ENCODE measurements around the gene OLFML3. TPM values are rescaled to one million over a fixed set of nuclear protein-coding genes. Genes with fewer than 3 reads are reported as not detected.
"Not testable (repeated sequence)": the region's sequence is repeated elsewhere in the genome, so short reads cannot be mapped to it uniquely, and the experiment has no call there.

The OLFML3 gene
- total RNA-seq, 1 donor from 2014 or later, result 13.4 TPM

- Histone ChIP-seq H3K27me3 (no peaks in the 10 kb centered on the region), H3K4me2 (no peak overlapping the region), H3K36me3 (no peaks in the 10 kb centered on the region), H4K20me1 (ENCODE audit: low read depth) (no peaks in the 10 kb centered on the region), H3F3A (ENCODE audit: low read depth) (no peaks in the 10 kb centered on the region), H3K79me2 (ENCODE audit: low read depth) (no peaks in the 10 kb centered on the region), H3K4me3 (no peak overlapping the region), H3K4me1 (peaks cover 6% of the 10 kb centered on the region), H2AFZ (replicated peaks) (no peak overlapping the region), H3K27ac (no peak overlapping the region), H3K9ac (no peak overlapping the region), H3K9me3 (ENCODE audit: low read depth) (no peaks in the 10 kb centered on the region)
- peaks cover 12% of the 10 kb centered on the region for H3K4me1 Mint-ChIP-seq
- peaks cover 6% of the 10 kb centered on the region for H3K27me3 Mint-ChIP-seq (ENCODE audit: insufficient read depth, low read depth)
- TF ChIP-seq EZH2 (IDR thresholded peaks at IDR 0.05) (no peak), EZH2phosphoT487 (IDR thresholded peaks at IDR 0.05) (no peak), CTCF (IDR thresholded peaks at IDR 0.05) (no peak)
- no peak for DNase-seq (ENCODE audit: low spot score)
- H3K27ac Mint-ChIP-seq, result no peak overlapping the region
- H3K9me3 Mint-ChIP-seq, result peaks cover 7% of the 10 kb centered on the region
- H3K36me3 Mint-ChIP-seq, result peaks cover 3% of the 10 kb centered on the region
- no peak overlapping the region for H3K4me3 Mint-ChIP-seq
These were observed 35.8 kb downstream of the OLFML3 start for GRCh38 chr1:114015075-114015474.

- H3K27me3 ChIP-seq; H3K36me3 ChIP-seq; H3K9me3 Mint-ChIP-seq; H3K27ac ChIP-seq; H3K4me3 Mint-ChIP-seq; H3K4me2 ChIP-seq; H2AFZ ChIP-seq (replicated peaks); H3K9me3 ChIP-seq (ENCODE audit: low read depth); DNase-seq (ENCODE audit: low spot score); H4K20me1 ChIP-seq (ENCODE audit: low read depth); H3K79me2 ChIP-seq (ENCODE audit: low read depth); H3K4me3 ChIP-seq; H3K9ac ChIP-seq; H3K27ac Mint-ChIP-seq; H3K27me3 Mint-ChIP-seq (ENCODE audit: insufficient read depth, low read depth); H3K36me3 Mint-ChIP-seq: not testable (repeated sequence)
- peaks cover 33% of the 10 kb centered on the region for H3F3A ChIP-seq (ENCODE audit: low read depth)
- H3K4me1 Mint-ChIP-seq, result peaks cover 41% of the 10 kb centered on the region
- peaks cover 36% of the 10 kb centered on the region for H3K4me1 ChIP-seq
These were observed 40.5 kb downstream of the OLFML3 start for GRCh38 chr1:114019724-114020123.

GRCh38 chr1:114021665-114022099 is 42.4 kb downstream of the OLFML3 start:
- Histone ChIP-seq H3K9ac (no peak overlapping the region), H3K27ac (no peak overlapping the region), H3K4me1 (peaks cover 33% of the 10 kb centered on the region), H3K4me3 (no peak overlapping the region), H3F3A (ENCODE audit: low read depth) (peaks cover 37% of the 10 kb centered on the region), H3K79me2 (ENCODE audit: low read depth) (no peaks in the 10 kb centered on the region), H3K36me3 (no peaks in the 10 kb centered on the region), H3K4me2 (peak overlapping the region; percentile 9), H3K27me3 (no peaks in the 10 kb centered on the region), H2AFZ (replicated peaks) (no peak overlapping the region), H4K20me1 (ENCODE audit: low read depth) (no peaks in the 10 kb centered on the region), H3K9me3 (ENCODE audit: low read depth) (no peaks in the 10 kb centered on the region)
- Mint-ChIP-seq H3K9me3 (peaks cover 13% of the 10 kb centered on the region), H3K36me3 (peaks cover 3% of the 10 kb centered on the region), H3K27ac (peak overlapping the region; percentile 39), H3K4me1 (peaks cover 35% of the 10 kb centered on the region), H3K27me3 (ENCODE audit: insufficient read depth, low read depth) (peaks cover 2% of the 10 kb centered on the region), H3K4me3 (no peak overlapping the region)
- DNase-seq (ENCODE audit: low spot score), result no peak
- TF ChIP-seq CTCF (IDR thresholded peaks at IDR 0.05) (no peak), EZH2 (IDR thresholded peaks at IDR 0.05) (no peak)

- Histone ChIP-seq H3K4me3 (no peak overlapping the region), H2AFZ (replicated peaks) (no peak overlapping the region), H3F3A (ENCODE audit: low read depth) (peaks cover 37% of the 10 kb centered on the region), H3K9ac (no peak overlapping the region), H3K4me1 (peaks cover 33% of the 10 kb centered on the region), H3K27ac (no peak overlapping the region), H3K27me3 (no peaks in the 10 kb centered on the region), H3K4me2 (peak overlapping the region; percentile 55), H3K9me3 (ENCODE audit: low read depth) (no peaks in the 10 kb centered on the region), H3K79me2 (ENCODE audit: low read depth) (no peaks in the 10 kb centered on the region), H3K36me3 (no peaks in the 10 kb centered on the region), H4K20me1 (ENCODE audit: low read depth) (no peaks in the 10 kb centered on the region)
- peaks cover 13% of the 10 kb centered on the region for H3K9me3 Mint-ChIP-seq
- H3K4me1 Mint-ChIP-seq, result peaks cover 35% of the 10 kb centered on the region
- TF ChIP-seq EZH2phosphoT487 (IDR thresholded peaks at IDR 0.05) (no peak), CTCF (IDR thresholded peaks at IDR 0.05) (no peak), EZH2 (IDR thresholded peaks at IDR 0.05) (no peak)
- H3K27ac Mint-ChIP-seq, result no peak overlapping the region
- DNase-seq (ENCODE audit: low spot score), result no peak
- no peak overlapping the region for H3K4me3 Mint-ChIP-seq
- H3K27me3 Mint-ChIP-seq (ENCODE audit: insufficient read depth, low read depth), result peaks cover 6% of the 10 kb centered on the region
- peaks cover 3% of the 10 kb centered on the region for H3K36me3 Mint-ChIP-seq
These were observed 43.6 kb downstream of the OLFML3 start for GRCh38 chr1:114022877-114023276.

Data from neural progenitor cell (in vitro differentiated cells).